HG02798 (cell line): Measurements from ENCODE around the gene SLC20A1.
"Not testable (repeated sequence)": the region's sequence is repeated elsewhere in the genome, so short reads cannot be mapped to it uniquely, and the experiment has no call there.

Source experiments
- ATAC-seq: cut with Tn5 transposase; IDR thresholded peaks from one replicate; pipeline ENCODE4 v1.9.1; 2021; ENCODE audit warnings: mild to moderate bottlenecking; ENCODE audit not compliant: unreplicated experiment, poor library complexity

The SLC20A1 gene

GRCh38 chr2:112644933-112645309 lies 818 bp upstream of the SLC20A1 start:
- no peak for ATAC-seq

- ATAC-seq, result peak; percentile 38
These were observed 472 bp downstream of the SLC20A1 start for GRCh38 chr2:112646102-112646719.

- no peak for ATAC-seq
These were observed 1.3 kb downstream of the SLC20A1 start for GRCh38 chr2:112646791-112647689.

GRCh38 chr2:112648081-112648480 lies 2.3 kb downstream of the SLC20A1 start:
- no peak for ATAC-seq

GRCh38 chr2:112656679-112657078 lies 10.9 kb downstream of the SLC20A1 start:
- no peak for ATAC-seq

GRCh38 chr2:112658301-112658700 lies 12.6 kb downstream of the SLC20A1 start:
- no peak for ATAC-seq

- no peak for ATAC-seq
These were observed 13.3 kb downstream of the SLC20A1 start for GRCh38 chr2:112658839-112659667.

GRCh38 chr2:112660138-112660537 lies 14.4 kb downstream of the SLC20A1 start:
- no peak for ATAC-seq

- ATAC-seq, result no peak
These were observed 16.0 kb downstream of the SLC20A1 start for GRCh38 chr2:112661656-112662305.

- ATAC-seq, result no peak
These were observed 17.0 kb downstream of the SLC20A1 start for GRCh38 chr2:112662704-112663103.

- ATAC-seq, result no peak
These were observed 18.9 kb downstream of the SLC20A1 start for GRCh38 chr2:112664689-112665088.

GRCh38 chr2:112665113-112665780 lies 19.5 kb downstream of the SLC20A1 start:
- ATAC-seq, result no peak

GRCh38 chr2:112666761-112667122 lies 21.0 kb downstream of the SLC20A1 start:
- no peak for ATAC-seq

GRCh38 chr2:112667540-112667939 lies 21.8 kb downstream of the SLC20A1 start:
- not testable (repeated sequence) for ATAC-seq

GRCh38 chr2:112669667-112670066 lies 23.9 kb downstream of the SLC20A1 start:
- ATAC-seq, result no peak

- no peak for ATAC-seq
These were observed 24.7 kb downstream of the SLC20A1 start for GRCh38 chr2:112670252-112671022.

GRCh38 chr2:112671801-112672200 lies 26.1 kb downstream of the SLC20A1 start:
- ATAC-seq, result no peak

- ATAC-seq, result no peak
These were observed 27.3 kb downstream of the SLC20A1 start for GRCh38 chr2:112673008-112673407.

GRCh38 chr2:112674229-112674628 lies 28.5 kb downstream of the SLC20A1 start:
- ATAC-seq, result no peak
